ENCODE data around the gene CCT8.
"Not testable (repeated sequence)": the region's sequence is repeated elsewhere in the genome, so short reads cannot be mapped to it uniquely, and the experiment has no call there.

Gene CCT8

GRCh38 chr21:29024474-29025327 lies 48.7 kb downstream of the CCT8 start, which contains the start of gene USP16:
TSS of gene USP16 (plus strand) at chr21:29024668. CDS start at chr21:29027914, 3,246 bp downstream.
- peak; percentile 100 for DNase-seq

GRCh38 chr21:29022166-29022565 lies 51.3 kb downstream of the CCT8 start:
- DNase-seq, result no peak

GRCh38 chr21:29018540-29018939 lies 54.9 kb downstream of the CCT8 start:
- peak; percentile 19 for DNase-seq

GRCh38 chr21:29017639-29018237 lies 55.7 kb downstream of the CCT8 start:
- no peak for DNase-seq

GRCh38 chr21:29011236-29011635 lies 62.2 kb downstream of the CCT8 start:
- not testable (repeated sequence) for DNase-seq

GRCh38 chr21:29008367-29008766 lies 65.1 kb downstream of the CCT8 start:
- DNase-seq, result no peak

GRCh38 chr21:29007810-29008209 lies 65.6 kb downstream of the CCT8 start:
- DNase-seq, result no peak

- no peak for DNase-seq
Measured at GRCh38 chr21:29007135-29007534, 66.3 kb downstream of the CCT8 start.

Data from right kidney (tissue), 1 donor.